Chondrocyte (in vitro differentiated cells): ENCODE results near the gene ACSL1. TPM values are rescaled to one million over a fixed set of nuclear protein-coding genes. Genes with fewer than 3 reads are reported as not detected.

Experiments
- DNase-seq: peaks from one replicate; pipeline ENCODE4 v3.0.0; 2021; ENCODE audit warnings: mixed read lengths, low spot score
- H3K27ac Mint-ChIP-seq: one replicate; pipeline ENCODE4 v1.8.0; 2021; ENCODE audit warnings: mild to moderate bottlenecking, moderate library complexity, mixed read lengths; ENCODE audit not compliant: unreplicated experiment
- H3K27me3 Mint-ChIP-seq: 2 replicates; pipeline ENCODE4 v1.8.0; 2021; ENCODE audit warnings: low read depth, mixed read lengths
- H3K36me3 Mint-ChIP-seq: 2 replicates; pipeline ENCODE4 v1.8.0; 2021; ENCODE audit warnings: low read depth, mixed read lengths
- H3K4me1 Mint-ChIP-seq: 2 replicates; pipeline ENCODE4 v1.8.0; 2021; ENCODE audit warnings: low read depth, mild to moderate bottlenecking, mixed read lengths
- H3K4me3 Mint-ChIP-seq: one replicate; pipeline ENCODE4 v1.8.0; 2021; ENCODE audit warnings: mild to moderate bottlenecking, moderate library complexity, mixed read lengths; ENCODE audit not compliant: unreplicated experiment
- H3K9me3 Mint-ChIP-seq: 2 replicates; pipeline ENCODE4 v1.8.0; 2021; ENCODE audit warnings: low read depth, mixed read lengths
- CTCF ChIP-seq: fragments of 200-600 bp; sonication (generic); IDR thresholded peaks from 2 replicates; pipeline ENCODE4 v1.5.0; 2021; ENCODE audit warnings: antibody characterized with exemption, mild to moderate bottlenecking, moderate library complexity
- long read RNA-seq: library from polyadenylated mRNA; stranded (forward); transcript quantifications from one replicate; pipeline ENCODE4 v2.0.0, GENCODE V29; 2021
- total RNA-seq: library from RNA; stranded (reverse); gene quantifications from 3 replicates; pipeline ENCODE4 v1.2.1, GENCODE V29; 2021

ACSL1 gene
- 40.9 to 58.1 TPM (median 41.2 TPM) in 3 replicates for total RNA-seq
- long read RNA-seq, transcript ACSL1-201 (21 exons, 3,832 nt) = major isoform, 99 of 130 reads
- long read RNA-seq, transcript ACSL1-202 (20 exons, 3,636 nt) = minor isoform, 8 of 130 reads
- long read RNA-seq, partial matches to known transcripts = 3 of 130 reads
- long read RNA-seq, other reads (novel, unspliced or antisense) = 19 of 130 reads

- Mint-ChIP-seq H3K27me3 (no peaks in the 10 kb centered on the region), H3K27ac (peak within 1 kb of the TSS; percentile 62), H3K36me3 (no peaks in the 10 kb centered on the region), H3K4me1 (peaks cover 19% of the 10 kb centered on the region), H3K9me3 (no peaks in the 10 kb centered on the region), H3K4me3 (peak within 1 kb of the TSS; percentile 86)
- TF ChIP-seq CTCF = peak; percentile 33
- DNase-seq = no peak
Measured at GRCh38 chr4:184825896-184826690, at the start of gene ACSL1. TSS of gene ACSL1 (minus strand) at chr4:184825968. CDS start at chr4:184803514, 22,454 bp downstream.

- TF ChIP-seq CTCF = no peak
- H3K36me3 Mint-ChIP-seq = no peaks in the 10 kb centered on the region
- no peak for DNase-seq
- H3K9me3 Mint-ChIP-seq = peaks cover 2% of the 10 kb centered on the region
- H3K4me1 Mint-ChIP-seq = no peaks in the 10 kb centered on the region
- no peak overlapping the region for H3K4me3 Mint-ChIP-seq
- peaks cover 6% of the 10 kb centered on the region for H3K27me3 Mint-ChIP-seq
- no peak overlapping the region for H3K27ac Mint-ChIP-seq
Measured at GRCh38 chr4:184873054-184873453, 47.3 kb upstream of the ACSL1 start.

DNA sequence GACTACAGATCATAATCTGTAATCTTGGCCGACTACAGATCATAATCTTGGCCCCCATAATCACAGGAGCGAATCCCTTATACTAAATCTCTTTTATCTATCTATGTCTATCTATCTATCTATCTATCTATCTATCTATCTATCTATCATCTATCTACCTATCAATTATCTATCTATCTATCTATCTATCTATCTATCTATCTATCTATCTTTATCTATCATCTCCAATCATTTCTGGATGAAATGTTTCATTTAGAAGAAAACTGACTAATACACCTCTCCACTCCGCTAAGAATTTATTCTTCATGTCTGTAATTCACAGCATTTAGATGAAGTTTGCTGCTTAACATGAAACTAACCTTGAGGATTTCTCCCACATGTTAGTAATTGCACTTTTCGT, 45.0 kb upstream of the ACSL1 start:
- H3K27me3 Mint-ChIP-seq = peaks cover 10% of the 10 kb centered on the region
- no peak overlapping the region for H3K4me3 Mint-ChIP-seq
- TF ChIP-seq CTCF = no peak
- H3K36me3 Mint-ChIP-seq = no peaks in the 10 kb centered on the region
- DNase-seq = no peak
- peaks cover 2% of the 10 kb centered on the region for H3K9me3 Mint-ChIP-seq
- H3K27ac Mint-ChIP-seq = no peak overlapping the region
- H3K4me1 Mint-ChIP-seq = no peaks in the 10 kb centered on the region

GRCh38 chr4:184868623-184869022, 42.9 kb upstream of the ACSL1 start:
- H3K27me3 Mint-ChIP-seq = peaks cover 15% of the 10 kb centered on the region
- TF ChIP-seq CTCF = no peak
- no peak overlapping the region for H3K27ac Mint-ChIP-seq
- peaks cover 2% of the 10 kb centered on the region for H3K9me3 Mint-ChIP-seq
- no peak overlapping the region for H3K4me3 Mint-ChIP-seq
- DNase-seq = no peak
- no peaks in the 10 kb centered on the region for H3K4me1 Mint-ChIP-seq
- H3K36me3 Mint-ChIP-seq = no peaks in the 10 kb centered on the region

DNA sequence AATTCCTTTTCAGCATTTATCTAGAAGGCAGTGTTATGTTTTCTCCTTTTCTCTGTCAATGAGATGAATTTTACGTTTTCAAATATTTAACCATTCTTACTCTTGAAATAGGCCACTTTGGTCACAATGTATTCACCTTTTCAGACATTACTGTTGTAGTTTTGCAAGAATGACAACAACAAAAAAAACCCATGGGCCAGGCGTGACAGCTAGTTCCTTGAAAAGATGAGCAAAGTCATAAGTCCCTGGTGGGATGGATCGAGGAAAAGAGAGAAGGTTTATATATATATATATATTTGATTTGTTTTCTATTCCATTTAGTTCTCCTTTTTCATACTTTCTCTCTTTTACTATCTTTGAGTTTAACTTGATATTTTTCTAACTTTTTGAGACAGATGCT, 38.1 kb upstream of the ACSL1 start:
- H3K27me3 Mint-ChIP-seq = peaks cover 27% of the 10 kb centered on the region
- no peak for TF ChIP-seq CTCF
- no peaks in the 10 kb centered on the region for H3K36me3 Mint-ChIP-seq

More for the DNA sequence above, 38.1 kb upstream of the ACSL1 start:
- Mint-ChIP-seq H3K4me3 (no peak overlapping the region), H3K9me3 (no peaks in the 10 kb centered on the region), H3K27ac (no peak overlapping the region), H3K4me1 (no peaks in the 10 kb centered on the region)
- no peak for DNase-seq
